Raji (cell line): Measurements from ENCODE around the gene ZFHX2.

Experiments
- POLR2A ChIP-seq: IDR thresholded peaks from 2 replicates; pipeline ENCODE4 v1.6.1; 2011; ENCODE audit warnings: low read depth, low read length, control low read depth; ENCODE audit not compliant: insufficient read depth

ZFHX2 gene

GRCh38 chr14:23539248-23540140, 12.1 kb downstream of the ZFHX2 start:
- no peak for TF ChIP-seq POLR2A

- TF ChIP-seq POLR2A, result no peak
Observed at GRCh38 chr14:23538785-23539184, 12.8 kb downstream of the ZFHX2 start.

GRCh38 chr14:23538050-23538718, 13.4 kb downstream of the ZFHX2 start:
- TF ChIP-seq POLR2A, result no peak

GRCh38 chr14:23537351-23538049, 14.1 kb downstream of the ZFHX2 start:
- TF ChIP-seq POLR2A, result no peak

- no peak for TF ChIP-seq POLR2A
Observed at GRCh38 chr14:23536494-23536893, 15.1 kb downstream of the ZFHX2 start.

GRCh38 chr14:23535943-23536342, 15.6 kb downstream of the ZFHX2 start:
- TF ChIP-seq POLR2A, result no peak

GRCh38 chr14:23533652-23534435, 17.7 kb downstream of the ZFHX2 start:
- no peak for TF ChIP-seq POLR2A

- TF ChIP-seq POLR2A, result no peak
Observed at GRCh38 chr14:23532658-23533057, 18.9 kb downstream of the ZFHX2 start.

- TF ChIP-seq POLR2A, result no peak
Observed at GRCh38 chr14:23531391-23531790, 20.2 kb downstream of the ZFHX2 start.

GRCh38 chr14:23530375-23531055, 21.1 kb downstream of the ZFHX2 start:
- TF ChIP-seq POLR2A, result no peak

GRCh38 chr14:23529016-23529415, 22.5 kb downstream of the ZFHX2 start:
- TF ChIP-seq POLR2A, result no peak

GRCh38 chr14:23528555-23528954, 23.0 kb downstream of the ZFHX2 start:
- no peak for TF ChIP-seq POLR2A

GRCh38 chr14:23525611-23526010, 26.0 kb downstream of the ZFHX2 start:
- no peak for TF ChIP-seq POLR2A

- TF ChIP-seq POLR2A, result no peak
Observed at GRCh38 chr14:23524954-23525353, 26.6 kb downstream of the ZFHX2 start.
